ENCODE measurements around the gene ST3GAL6.

ST3GAL6 gene

GRCh38 chr3:98761643-98762229 is 1.4 kb upstream of the ST3GAL6 start (continued):
- TF ChIP-seq ZIC2 (tag by site-specific recombination; IDR thresholded peaks at IDR 0.05) (no peak), SP2 (tag by site-specific recombination; IDR thresholded peaks at IDR 0.05) (no peak), MZF1 (tag by site-specific recombination; IDR thresholded peaks at IDR 0.05; ENCODE audit: borderline replicate concordance) (no peak)

GRCh38 chr3:98763819-98764418 is 779 bp downstream of the ST3GAL6 start:
- Histone ChIP-seq H3K36me3 (ENCODE audit: control insufficient read depth in 2 of 2, insufficient read depth in 1 of 2, low read length in 2 of 2) (no peaks in the 10 kb centered on the region), H3K9me3 (ENCODE audit: control insufficient read depth, insufficient read depth, low read depth, low read length) (no peaks in the 10 kb centered on the region), H3K27ac (ENCODE audit: extremely low read depth, low read depth, low read length) (no peak overlapping the region), H3K4me3 (ENCODE audit: low read depth, low read length) (no peak overlapping the region), H3K4me1 (ENCODE audit: control insufficient read depth, insufficient read depth, low read length) (peaks cover 3% of the 10 kb centered on the region; the same call in 1 of the 2 replicates)
- CTCF ChIA-PET: interaction anchor here (0.7 kb wide), 1 partner anchor 84 kb away, joined by 3 read pairs; no protein-coding TSS in a partner anchor
- TF ChIP-seq SP3 (tag by site-specific recombination; IDR thresholded peaks at IDR 0.05) (no peak), ZNF274 (IDR thresholded peaks at IDR 0.05; ENCODE audit: low read length) (no peak), ZNF274 (tag by site-specific recombination; IDR thresholded peaks at IDR 0.05; ENCODE audit: borderline replicate concordance) (no peak), ZBTB44 (tag by site-specific recombination; IDR thresholded peaks at IDR 0.05) (no peak), ZXDB (tag by site-specific recombination; IDR thresholded peaks at IDR 0.05) (no peak), GFI1B (tag by site-specific recombination; IDR thresholded peaks at IDR 0.05) (no peak), ZNF37A (tag by site-specific recombination; IDR thresholded peaks at IDR 0.05) (no peak), MYNN (tag by site-specific recombination; IDR thresholded peaks at IDR 0.05; ENCODE audit: borderline replicate concordance) (no peak), ZNF174 (tag by site-specific recombination; IDR thresholded peaks at IDR 0.05) (no peak), GLIS2 (tag by site-specific recombination; IDR thresholded peaks at IDR 0.05) (no peak), ZNF449 (tag by site-specific recombination; IDR thresholded peaks at IDR 0.05) (no peak), PRDM4 (tag by site-specific recombination; IDR thresholded peaks at IDR 0.05) (no peak), ZNF792 (tag by site-specific recombination; IDR thresholded peaks at IDR 0.05) (no peak), SCRT2 (tag by site-specific recombination; IDR thresholded peaks at IDR 0.05) (no peak)
- POLR2A ChIA-PET: no interaction called here

GRCh38 chr3:98764472-98764884 is 1.3 kb downstream of the ST3GAL6 start:
- Histone ChIP-seq H3K9me3 (ENCODE audit: control insufficient read depth, insufficient read depth, low read depth, low read length) (no peaks in the 10 kb centered on the region), H3K36me3 (ENCODE audit: control insufficient read depth in 2 of 2, insufficient read depth in 1 of 2, low read length in 2 of 2) (no peaks in the 10 kb centered on the region), H3K27ac (ENCODE audit: extremely low read depth, low read depth, low read length) (no peak overlapping the region), H3K4me1 (ENCODE audit: control insufficient read depth, insufficient read depth, low read length) (peaks cover 3% of the 10 kb centered on the region; the same call in 1 of the 2 replicates), H3K4me3 (ENCODE audit: low read depth, low read length) (no peak overlapping the region)
- ChIA-PET POLR2A (no interaction called here), CTCF (interaction anchor here (0.7 kb wide), 1 partner anchor 83 kb away, joined by 3 read pairs; no protein-coding TSS in a partner anchor)
- no peak for TF ChIP-seq ZNF433 (tag by site-specific recombination; IDR thresholded peaks at IDR 0.05; ENCODE audit: low read depth)

Data from HEK293 (cell line).